ENCODE results near the gene TMEM259.

GRCh38 chr19:1025960-1026782, 5.2 kb upstream of the TMEM259 start, which contains the start of gene CNN2:
- TF ChIP-seq CTCF (IDR thresholded peaks at IDR 0.05; ENCODE audit: extremely low read depth in 1 of 2, insufficient read depth in 1 of 2, low read depth in 1 of 2, low read length in 2 of 2), result no peak
- no peak for TF ChIP-seq EZH2 (IDR thresholded peaks at IDR 0.05; ENCODE audit: borderline replicate concordance, low read depth, low read length, severe bottlenecking)
- peak; percentile 83 for TF ChIP-seq POLR2A (IDR thresholded peaks at IDR 0.05; ENCODE audit: low read depth, low read length)
- peak; percentile 87 for TF ChIP-seq POLR2AphosphoS5 (IDR thresholded peaks at IDR 0.05; ENCODE audit: insufficient read depth, low read depth, low read length)
- TF ChIP-seq MAX (IDR thresholded peaks at IDR 0.05; ENCODE audit: insufficient read depth, insufficient read length), result no peak
- TF ChIP-seq MYC (IDR thresholded peaks at IDR 0.05; ENCODE audit: low read depth, low read length), result no peak
- TF ChIP-seq JUN (IDR thresholded peaks at IDR 0.05; ENCODE audit: borderline replicate concordance, insufficient read depth, insufficient read length, low read depth), result no peak
